NCI-H2196 treated with DMSO at 0.1 percent for 48 hours (cell line): ENCODE data around the gene GDPGP1.
A peak's percentile ranks its signal among the peaks of the same experiment; 100 is the strongest.

ENCODE experiments used
- DNase-seq: peaks from one replicate; lab custom pipeline; 2025; ENCODE audit not compliant: unreplicated experiment; lab: John Stamatoyannopoulos, UW

The GDPGP1 gene

DNA sequence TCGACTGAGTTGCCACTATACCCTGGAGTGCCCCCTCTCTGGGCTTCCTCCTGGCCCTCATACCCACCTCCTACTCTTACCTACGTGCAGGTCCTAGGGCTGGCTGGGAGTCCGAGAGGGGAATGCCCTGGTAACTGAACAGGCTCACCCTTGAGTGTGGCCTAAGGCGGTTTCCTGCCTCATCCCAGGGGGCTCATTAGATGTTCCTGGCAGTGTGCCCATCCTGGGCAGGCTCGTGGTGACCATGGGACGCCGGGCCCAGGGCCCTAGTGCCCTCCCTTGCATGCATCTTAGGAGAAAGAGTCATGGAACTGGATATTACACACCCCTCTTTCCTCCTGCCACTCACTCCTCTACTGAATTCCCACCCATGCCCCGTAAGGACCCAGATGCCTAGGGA, 30.1 kb upstream of the GDPGP1 start:
- DNase-seq = no peak

DNA sequence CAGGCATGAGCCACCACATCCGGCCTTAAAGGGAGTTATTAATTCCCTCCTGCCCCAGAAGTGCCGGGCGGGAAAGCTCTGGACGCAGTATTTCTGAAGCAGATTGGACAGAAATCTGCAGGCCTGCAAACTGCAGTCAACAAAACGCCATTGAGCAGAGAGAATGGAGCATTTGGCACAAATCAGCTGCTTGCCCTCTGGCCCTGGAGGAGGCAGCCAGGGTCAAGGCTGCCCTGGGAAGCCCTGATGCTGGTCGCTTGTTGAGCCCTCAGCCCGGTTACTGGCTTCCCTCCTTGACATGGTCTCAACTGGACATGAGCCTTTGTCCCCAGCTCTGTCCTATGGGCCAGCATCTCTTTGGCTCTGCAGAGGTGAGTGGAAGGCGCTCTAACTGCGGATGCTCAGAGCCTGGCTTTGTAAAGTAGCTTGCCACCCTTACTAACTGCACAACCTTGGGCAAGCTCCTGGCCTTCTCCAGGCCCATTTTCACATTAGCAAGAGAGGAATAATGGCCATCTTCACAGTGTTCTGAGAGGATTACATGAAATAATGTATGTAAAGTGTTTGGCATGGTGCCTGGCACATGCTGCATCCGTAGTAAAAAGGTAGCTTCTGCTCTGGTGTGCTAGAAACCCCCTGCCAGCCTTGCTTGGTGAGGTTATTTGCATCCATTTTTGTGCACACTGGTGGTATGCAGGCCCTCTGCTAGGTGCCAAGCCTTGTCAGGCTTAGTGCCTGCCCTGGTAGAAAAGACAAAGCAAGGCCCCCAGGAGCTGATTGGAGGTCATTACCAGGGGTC, 28.8 kb upstream of the GDPGP1 start:
- no peak for DNase-seq

DNA sequence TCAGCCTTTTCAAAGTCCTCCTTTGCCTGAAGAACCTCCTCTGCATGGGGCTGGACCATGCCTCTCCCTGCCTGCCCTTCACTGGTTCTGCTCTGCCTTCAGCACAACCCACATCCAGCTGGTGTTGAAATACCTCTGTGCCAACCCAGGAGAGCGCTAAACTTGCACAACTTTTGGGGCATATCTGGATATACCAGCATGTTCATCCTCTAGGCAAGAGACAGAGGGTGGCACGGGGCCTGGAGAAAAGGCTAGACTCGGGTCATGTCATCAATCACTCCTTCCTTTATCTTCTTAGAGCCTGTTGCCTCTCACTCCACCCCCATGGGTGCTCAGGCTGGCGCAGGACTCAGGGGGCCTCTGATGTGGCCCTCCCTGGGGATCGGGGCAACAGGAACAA, 28.1 kb upstream of the GDPGP1 start:
- no peak for DNase-seq

DNA sequence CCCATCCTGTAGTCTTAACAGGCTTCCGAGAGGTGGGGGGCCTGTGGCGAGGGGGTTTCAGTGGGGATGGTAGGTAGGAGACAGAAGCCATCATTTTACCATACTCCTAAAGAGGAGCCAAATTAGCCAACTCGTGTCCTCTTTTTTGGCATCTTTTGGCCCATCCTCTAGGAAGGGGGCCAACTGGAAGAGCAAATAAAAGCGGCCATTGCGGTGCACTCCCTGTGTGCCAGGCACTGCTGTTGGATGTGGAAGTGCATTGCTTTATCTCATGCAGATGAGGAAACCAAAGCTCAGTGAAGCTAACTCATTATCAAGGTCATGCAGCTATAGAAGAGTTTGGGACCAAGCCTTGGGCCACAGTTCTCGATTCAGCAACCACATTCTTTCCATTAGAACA, 26.8 kb upstream of the GDPGP1 start:
- DNase-seq = no peak

DNA sequence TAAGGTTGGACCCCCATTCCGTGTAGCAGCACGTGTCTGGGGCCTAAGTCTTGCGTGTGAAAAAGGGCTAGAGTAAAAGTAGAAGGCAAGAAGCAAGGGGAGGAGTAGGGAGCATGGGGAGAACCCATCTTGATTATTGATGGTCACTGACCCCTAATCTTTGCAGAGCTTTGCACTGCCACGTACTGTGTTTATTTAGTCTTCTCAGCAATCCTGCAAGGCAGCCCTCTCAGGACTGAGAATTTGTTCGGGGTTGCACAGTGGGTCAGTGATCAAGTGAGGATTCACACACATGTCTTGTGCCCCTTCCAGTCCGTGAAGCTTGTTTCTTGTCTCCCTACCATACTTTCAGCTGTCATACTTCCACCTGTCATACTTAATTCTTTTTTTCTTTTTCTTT, 25.7 kb upstream of the GDPGP1 start:
- no peak for DNase-seq

DNA sequence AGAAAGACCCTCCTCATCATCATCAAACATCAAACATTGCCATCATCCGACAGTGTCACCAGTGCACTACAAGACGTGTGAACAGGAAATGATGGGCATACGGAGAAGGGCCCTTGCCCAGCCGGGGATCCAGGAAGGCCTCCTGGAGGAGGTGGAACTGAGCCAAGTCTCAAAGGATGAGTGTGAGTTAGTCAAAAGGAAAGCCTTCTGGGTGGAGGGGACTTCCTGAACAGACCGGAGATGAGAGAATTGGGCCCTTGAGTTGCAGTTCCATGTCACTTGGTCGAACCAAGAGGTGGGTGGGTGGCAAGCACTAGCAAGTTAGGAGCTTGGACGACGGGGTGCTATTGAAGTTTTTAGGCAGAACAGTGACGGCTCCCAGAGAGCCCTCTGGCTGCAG, 24.4 kb upstream of the GDPGP1 start:
- no peak for DNase-seq

DNA sequence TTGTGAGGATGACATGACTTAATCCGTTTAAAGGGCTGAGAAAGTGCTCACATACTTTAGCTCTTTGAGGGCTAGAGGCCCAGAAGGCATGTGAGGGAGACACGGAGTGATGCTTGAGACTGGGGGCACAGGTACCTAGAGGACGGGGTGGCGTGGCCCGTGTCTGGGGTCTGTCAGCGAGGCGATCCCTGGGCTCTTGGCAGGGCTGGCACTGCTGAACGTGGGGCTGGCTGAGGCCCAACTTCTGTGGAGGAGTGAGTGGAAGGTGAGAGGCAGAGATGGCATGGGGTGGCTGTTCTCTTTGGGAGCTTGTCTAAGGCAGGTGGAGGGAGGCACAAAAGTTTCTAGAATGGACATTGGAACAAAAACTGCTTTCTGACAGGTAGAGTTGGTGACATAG, 23.4 kb upstream of the GDPGP1 start:
- no peak for DNase-seq

DNA sequence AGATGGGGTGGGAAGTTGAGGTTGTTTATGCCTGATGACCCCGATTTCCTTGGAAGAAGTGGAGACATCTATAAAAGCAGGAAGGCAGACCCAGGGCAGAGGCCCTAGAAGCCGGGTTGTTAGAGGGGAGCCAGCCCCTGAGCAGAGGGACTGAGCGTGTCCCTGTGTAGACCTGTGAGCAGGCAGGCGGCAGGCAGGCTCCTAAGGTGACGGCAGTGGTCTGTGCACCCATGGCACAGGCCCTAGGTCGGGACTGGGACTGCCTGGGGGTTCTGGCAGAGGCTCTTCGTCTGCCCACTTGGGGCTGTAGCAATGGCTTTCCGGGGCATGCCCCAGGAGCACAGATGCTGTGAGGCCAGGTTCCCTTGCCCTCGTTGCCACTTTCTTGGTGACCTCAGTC, 23.0 kb upstream of the GDPGP1 start:
- DNase-seq = no peak

DNA sequence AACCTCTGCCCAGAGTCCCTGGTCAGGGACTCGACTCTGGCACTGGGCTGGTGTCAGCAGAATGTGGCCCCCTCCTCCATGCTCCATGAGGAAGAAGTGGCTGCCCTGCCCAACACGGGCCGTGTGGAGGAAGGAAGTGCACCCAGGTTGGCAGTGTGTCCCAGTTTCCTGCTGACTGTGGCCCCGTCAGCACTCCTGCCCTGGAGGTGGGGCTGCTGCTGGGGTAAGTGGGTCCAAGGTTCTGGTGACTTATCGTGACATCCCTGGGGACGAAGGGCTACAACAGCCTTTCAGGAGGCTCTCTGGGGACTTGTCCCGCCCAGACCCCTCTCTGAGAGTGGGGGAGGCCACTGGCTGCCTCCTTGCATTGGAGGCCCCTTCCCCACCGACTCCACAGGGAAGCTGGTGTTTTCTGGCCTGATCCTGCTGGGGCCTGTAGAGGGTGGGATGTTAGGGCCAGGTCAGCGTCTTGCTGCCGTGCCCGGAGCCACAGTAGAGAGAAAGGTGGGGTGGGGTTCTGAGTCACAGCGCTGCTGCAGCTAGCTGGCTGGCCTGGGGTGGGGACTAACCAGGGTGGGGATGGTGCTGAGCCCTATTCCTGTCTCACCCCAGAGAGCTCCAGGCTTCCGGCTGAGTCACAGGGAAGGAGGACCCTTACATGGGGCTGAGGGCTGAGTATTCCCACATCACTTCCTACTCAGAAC, 22.4 kb upstream of the GDPGP1 start:
- DNase-seq = no peak

DNA sequence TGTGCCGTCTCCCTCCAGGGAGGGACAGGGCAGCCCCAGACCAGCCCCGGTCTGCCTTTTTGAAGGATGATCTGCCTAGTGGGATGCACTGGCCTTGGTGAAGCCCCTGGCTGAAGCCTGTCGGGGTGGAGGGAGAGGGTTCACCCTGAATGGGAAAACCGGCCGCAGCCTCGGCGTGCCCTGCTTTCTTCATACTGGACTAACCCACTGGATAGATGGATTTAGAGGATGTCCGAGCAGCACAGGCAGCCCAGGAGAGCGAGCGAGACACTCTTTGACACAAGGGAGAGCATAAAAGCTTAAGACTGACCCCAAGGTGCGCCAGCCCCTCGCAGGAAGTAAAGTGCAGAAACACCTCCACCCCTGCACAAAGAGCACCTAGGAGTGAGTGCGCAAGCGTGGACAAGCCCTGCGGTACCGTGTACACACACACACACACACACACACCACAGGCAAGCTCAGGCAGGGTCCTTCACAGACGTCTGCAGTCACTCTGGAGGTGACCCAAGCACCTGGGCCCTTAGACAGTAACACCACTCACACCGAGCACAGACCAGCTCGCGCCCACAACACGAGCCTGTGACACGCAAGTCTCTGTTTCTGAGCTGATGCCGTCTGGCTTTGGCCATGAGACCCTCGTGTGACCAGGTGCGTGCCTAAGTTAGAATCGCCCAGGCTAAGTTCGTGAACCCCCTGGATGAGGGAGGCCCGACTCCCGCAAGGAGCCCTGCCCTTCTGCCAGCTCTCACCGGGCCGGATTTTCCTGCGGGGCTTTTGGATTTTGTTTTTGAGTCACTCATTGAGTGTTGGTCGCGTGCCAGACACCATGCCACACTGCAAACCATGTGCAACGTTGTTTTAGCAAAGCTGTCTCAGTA, 21.5 kb upstream of the GDPGP1 start:
- no peak for DNase-seq

DNA sequence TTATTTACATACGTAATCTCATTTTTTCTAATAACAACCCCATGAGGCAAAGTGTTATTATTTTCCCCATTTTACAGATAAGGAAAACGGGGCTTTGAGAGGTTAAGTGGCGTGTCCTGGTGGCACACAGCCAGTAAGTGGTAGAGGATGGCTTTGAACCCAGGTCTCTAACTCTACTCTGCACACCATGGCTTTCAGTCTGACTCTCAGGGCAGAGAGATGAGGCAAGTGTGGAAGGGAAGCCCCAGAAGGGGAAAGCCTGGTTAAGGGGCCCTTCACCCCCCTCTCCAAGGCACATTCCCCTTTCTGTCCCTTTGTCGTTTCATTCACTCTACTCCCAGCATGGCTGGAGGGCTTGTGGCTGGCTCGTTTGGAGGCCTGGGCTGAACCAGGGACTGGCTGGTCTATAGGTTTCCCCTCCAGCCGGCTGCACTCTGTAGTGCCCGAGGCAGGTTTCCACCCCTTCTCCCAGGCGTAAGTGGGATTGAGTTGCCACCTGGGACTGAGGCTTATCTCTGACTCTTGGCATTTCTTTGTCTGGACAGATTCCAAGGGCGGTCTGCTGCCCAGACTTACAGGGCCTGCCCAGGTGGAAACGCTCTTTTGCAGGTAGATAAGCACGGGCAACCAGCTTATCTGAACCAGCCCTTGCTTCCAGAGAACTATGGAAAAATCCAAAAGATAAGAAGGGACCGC, 20.7 kb upstream of the GDPGP1 start:
- no peak for DNase-seq

DNA sequence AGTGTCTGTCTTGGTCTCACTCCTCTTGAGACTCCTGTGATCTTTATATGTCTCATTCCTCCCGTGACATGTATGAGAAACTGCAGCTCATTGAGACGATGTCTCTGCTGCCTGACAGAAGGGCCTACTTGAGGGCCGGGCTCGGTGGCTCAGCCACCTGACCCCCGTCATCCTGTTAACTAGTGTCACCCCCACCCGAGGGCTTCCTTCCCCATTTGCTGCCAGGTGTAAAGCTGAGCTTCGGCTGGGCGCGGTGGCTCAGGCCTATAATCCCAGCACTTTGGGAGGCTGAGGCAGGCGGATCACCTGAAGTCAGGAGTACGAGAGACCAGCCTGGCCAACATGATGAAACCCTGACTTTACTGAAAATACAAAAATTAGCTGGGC, 20.2 kb upstream of the GDPGP1 start:
- no peak for DNase-seq

DNA sequence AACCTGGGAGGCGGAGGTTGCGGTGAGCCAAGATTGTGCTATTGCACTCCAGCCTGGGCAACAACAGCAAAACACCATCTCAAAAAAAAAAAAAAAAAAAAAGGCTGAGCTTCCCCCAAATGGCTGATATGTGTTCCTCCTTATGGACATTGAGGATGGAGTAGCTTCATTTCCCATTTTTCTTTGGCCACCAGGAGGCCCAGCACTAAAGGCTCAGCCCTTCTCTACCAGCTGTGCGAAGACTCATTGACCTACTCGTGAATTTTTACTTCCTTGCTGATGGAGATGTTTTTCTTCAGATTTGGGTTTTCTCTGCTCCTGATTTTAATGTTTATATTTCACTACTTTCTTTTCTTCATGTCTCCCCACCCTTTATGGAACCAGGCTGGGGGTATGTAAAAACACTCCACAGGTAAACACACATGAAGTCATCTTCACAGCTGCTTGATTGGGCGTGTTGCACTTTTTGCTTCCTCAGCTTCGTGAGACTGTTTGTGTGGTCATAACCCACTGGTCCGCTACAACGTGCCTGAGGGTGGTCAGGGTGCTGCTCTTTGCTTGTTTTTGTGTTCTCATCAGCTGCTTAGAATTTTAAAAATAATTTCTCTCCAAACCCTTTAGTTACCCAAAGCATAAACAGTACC, 19.3 kb upstream of the GDPGP1 start:
- DNase-seq = no peak

DNA sequence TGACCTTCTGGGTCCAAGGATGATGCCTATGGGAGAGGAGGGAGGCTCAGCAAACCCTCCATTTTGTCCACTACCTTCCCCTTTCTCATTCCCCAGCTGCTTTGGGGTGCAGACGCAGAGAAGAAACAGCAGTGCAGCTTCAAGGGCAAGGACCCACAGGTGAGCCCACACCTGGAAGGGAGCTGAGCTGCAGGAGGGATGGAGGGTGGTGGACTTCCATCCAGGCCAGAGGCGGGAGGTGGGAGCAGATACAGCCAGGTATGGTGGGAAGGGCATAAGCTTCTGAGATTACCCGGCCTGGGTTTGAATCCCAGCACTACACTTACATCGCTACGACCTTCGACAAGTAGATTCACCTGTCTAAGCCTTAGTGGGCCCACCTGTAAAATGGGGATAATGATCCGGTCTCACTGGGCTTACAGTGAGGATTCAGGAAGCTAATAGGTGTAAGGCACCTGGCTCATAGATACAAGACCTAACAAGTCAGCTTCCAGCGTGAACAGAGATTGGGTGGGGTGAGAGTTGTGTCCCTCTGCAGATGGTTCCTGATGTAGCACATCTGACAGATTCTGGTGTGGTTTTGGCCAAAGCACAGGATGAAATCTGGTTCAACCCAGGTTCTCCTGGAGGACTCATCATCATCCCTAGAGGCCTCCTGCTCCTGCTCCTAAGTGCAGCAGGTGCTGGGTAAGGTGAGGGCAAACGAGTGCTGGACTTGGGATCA, 16.2 kb upstream of the GDPGP1 start:
- DNase-seq = no peak

DNA sequence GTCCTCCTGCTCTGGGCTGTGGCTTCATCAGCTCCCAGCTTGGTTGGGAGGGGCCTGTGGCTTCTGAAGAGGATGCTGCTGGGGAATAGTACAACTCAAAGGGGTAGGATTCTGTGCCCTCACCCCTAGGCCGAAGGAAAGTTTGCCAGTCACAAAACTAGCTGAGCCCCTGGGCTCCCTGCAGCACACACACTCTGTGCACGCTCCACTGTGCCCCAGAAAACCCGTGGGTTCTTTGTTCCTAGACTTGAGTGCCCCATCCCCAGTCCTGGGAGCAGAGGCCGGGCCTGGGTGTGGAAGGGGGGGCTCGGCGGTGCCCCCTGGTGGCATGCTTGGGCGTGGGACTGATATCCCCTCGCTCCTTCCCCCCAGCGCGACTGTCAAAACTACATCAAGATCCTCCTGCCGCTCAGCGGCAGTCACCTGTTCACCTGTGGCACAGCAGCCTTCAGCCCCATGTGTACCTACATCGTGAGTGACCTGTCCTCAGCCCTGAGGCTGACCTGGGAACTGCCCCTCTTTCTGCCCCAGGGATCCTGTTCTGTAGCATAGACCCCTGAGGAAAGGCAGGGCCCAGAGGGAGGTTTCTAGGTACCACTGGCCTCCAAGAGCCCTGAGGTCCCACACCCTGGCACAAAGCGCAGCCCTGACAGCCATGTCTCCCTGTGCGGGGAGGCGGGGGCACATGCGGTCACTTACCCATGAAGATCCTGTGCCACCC, 14.4 kb upstream of the GDPGP1 start:
- DNase-seq = no peak

DNA sequence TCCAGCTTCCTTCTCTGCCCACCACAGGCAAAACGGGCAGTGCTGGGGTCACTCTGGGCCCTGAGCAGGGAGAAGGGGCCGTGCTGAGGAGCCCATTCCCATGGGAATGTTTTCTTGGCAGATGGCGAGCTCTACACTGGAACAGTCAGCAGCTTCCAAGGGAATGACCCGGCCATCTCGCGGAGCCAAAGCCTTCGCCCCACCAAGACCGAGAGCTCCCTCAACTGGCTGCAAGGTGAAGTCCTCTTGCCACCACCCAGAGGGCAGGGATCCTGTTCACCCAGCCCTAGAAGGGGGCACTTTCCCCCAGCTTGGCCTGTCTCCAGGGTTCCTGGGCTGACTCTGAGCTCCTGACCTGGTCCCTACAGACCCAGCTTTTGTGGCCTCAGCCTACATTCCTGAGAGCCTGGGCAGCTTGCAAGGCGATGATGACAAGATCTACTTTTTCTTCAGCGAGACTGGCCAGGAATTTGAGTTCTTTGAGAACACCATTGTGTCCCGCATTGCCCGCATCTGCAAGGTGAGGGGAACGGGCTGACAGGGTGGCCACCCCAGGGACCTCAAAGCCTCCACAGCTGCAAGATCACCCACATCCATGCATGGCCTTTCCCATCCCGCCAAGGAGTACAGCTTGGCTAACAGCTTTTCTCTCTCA, 12.6 kb upstream of the GDPGP1 start:
- DNase-seq = peak; percentile 24

DNA sequence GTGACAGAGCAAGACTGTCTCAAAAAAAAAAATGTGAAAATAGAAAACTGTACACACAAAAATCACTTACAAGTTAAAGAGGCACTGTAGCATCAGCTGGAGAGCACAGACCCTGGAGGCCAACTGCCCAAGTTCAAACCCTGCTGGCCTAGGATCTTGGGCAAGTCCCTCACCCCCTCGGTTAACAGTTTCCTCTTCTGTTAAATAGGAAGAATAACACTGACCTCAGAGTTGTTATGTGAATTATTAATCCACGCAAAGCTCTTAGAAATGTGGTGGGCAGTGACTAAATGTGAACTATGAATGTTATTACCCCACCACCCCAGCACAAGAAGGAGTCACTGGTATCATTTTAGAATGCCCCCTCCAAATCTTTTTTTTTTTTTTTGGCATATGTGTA, 11.5 kb upstream of the GDPGP1 start:
- DNase-seq = no peak

DNA sequence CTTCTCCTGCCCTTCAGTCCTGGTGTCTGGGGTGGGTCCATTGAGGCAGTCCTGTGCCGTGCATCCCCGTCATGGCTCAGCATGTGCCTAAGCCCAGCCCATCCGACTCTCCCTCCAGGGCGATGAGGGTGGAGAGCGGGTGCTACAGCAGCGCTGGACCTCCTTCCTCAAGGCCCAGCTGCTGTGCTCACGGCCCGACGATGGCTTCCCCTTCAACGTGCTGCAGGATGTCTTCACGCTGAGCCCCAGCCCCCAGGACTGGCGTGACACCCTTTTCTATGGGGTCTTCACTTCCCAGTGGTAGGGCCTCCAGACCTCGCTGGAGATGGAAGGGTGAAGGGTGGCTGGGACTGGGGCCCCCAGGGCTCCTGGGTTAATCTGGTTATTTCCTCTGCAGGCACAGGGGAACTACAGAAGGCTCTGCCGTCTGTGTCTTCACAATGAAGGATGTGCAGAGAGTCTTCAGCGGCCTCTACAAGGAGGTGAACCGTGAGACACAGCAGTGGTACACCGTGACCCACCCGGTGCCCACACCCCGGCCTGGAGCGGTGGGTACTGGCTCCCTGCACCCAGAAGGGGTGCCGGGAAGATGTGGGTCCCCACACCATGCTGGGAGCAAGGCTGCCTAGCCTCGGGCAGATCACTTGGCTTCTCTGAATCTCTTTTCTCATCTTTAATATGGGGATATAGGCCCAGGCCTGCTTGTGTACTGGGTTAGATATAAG, 10.4 kb upstream of the GDPGP1 start:
- DNase-seq = no peak
